Articular chondrocyte of knee joint (primary cell): ENCODE data around the gene GOLGA2. TPM values are rescaled to one million over a fixed set of nuclear protein-coding genes. Genes with fewer than 3 reads are reported as not detected.

Experiments used
- small RNA-seq: library from RNA; depleted of rRNA; stranded (forward); fragments of <200 nt; gene quantifications from one replicate; pipeline ENCODE3, GENCODE V24; 2012
- total RNA-seq: library from RNA; depleted of rRNA; stranded (reverse); fragments of >200 nt; gene quantifications from 2 replicates; pipeline ENCODE4 v1.2.3, GENCODE V29; 2012

The GOLGA2 gene, protein sequence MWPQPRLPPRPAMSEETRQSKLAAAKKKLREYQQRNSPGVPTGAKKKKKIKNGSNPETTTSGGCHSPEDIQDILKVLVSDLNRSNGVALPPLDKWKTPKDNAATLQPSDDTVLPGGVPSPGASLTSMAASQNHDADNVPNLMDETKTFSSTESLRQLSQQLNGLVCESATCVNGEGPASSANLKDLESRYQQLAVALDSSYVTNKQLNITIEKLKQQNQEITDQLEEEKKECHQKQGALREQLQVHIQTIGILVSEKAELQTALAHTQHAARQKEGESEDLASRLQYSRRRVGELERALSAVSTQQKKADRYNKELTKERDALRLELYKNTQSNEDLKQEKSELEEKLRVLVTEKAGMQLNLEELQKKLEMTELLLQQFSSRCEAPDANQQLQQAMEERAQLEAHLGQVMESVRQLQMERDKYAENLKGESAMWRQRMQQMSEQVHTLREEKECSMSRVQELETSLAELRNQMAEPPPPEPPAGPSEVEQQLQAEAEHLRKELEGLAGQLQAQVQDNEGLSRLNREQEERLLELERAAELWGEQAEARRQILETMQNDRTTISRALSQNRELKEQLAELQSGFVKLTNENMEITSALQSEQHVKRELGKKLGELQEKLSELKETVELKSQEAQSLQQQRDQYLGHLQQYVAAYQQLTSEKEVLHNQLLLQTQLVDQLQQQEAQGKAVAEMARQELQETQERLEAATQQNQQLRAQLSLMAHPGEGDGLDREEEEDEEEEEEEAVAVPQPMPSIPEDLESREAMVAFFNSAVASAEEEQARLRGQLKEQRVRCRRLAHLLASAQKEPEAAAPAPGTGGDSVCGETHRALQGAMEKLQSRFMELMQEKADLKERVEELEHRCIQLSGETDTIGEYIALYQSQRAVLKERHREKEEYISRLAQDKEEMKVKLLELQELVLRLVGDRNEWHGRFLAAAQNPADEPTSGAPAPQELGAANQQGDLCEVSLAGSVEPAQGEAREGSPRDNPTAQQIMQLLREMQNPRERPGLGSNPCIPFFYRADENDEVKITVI
- 112 and 134 TPM in 2 replicates for total RNA-seq

DNA sequence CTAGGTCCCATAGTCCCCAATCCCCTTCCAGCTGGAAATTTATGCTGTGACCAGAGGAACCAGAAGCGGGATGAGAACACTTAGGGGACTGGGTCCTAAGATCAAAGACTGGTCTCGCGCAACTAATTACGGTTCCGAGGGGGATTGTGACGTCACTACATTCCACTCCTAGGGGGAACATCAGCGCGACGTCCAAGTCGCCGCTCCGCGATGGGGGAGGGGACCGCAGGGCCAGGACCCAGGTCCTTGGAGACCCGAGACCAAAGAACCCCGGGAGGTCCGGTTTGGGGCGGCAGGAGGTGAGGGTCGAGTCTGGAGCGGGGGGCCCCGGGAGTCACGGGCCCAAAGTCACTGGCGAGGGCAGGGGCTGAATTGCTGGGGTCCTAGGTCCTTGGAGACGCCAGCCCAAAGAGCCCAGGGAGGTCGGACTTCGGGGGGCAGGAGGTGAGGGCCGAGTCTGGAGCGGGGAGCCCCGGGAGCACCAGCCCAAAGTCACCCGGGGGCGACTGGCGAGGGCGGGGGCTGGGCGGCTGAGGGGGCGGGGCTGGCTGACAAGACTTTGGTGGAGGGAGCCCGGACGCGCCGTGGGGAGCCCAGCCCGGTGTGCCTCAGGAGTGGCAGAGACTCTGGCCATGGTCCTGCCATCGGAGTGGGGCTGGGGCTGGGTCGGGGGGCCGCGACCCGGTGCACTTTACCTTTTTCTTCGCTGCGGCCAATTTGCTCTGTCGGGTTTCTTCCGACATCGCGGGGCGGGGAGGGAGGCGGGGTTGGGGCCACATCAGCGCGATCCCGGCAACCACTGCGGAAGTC is at the start of gene GOLGA2:
Gene GOLGA2, minus strand, starts transcription at position 810 of the 810 bp plus-strand sequence. Its CDS starts 31 bp downstream, at position 779.

DNA sequence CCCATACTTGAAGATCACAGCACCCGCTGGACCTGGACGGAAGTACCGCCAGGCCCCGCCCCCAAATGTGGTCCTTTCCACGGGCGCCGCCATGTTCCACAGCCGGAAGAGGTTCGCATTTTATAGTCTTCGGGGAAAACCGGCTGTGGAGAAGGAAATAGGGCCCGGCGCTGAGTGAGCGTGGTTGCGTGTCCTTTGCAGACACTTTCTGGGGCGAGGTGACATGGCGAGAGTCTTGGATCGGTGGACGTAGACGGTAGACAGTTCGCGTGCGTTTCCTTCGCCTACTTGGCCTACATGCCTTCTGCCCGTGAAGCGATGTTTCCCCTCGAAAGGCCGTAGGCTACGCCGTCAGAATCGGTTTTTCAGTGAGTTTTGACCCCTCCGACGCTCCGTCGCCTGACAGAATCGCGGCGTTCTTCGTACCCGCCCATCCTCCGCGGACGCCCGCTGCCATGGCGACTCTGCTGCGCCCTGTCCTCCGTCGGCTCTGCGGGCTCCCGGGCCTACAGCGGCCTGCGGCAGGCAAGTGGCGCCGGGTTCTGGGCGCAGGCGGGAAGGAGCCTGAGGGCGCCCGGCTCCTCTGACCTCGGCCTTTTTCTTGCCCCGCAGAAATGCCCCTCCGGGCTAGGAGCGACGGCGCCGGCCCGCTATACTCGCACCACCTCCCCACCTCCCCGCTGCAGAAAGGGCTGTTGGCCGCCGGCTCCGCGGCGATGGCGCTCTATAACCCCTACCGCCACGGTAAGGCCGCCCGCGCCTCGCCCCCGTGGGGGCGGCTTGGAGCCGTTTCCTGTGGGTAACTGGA is 46.8 kb upstream of the GOLGA2 start, which contains the start of the genes COQ4 and TRUB2:
Gene COQ4, plus strand, starts transcription at position 436 of the 808 bp plus-strand sequence. Its CDS starts 20 bp downstream, at position 456.
Gene TRUB2, minus strand, starts transcription at position 44 of the 808 bp plus-strand sequence. Its CDS starts 39 bp downstream, at position 5.

DNA sequence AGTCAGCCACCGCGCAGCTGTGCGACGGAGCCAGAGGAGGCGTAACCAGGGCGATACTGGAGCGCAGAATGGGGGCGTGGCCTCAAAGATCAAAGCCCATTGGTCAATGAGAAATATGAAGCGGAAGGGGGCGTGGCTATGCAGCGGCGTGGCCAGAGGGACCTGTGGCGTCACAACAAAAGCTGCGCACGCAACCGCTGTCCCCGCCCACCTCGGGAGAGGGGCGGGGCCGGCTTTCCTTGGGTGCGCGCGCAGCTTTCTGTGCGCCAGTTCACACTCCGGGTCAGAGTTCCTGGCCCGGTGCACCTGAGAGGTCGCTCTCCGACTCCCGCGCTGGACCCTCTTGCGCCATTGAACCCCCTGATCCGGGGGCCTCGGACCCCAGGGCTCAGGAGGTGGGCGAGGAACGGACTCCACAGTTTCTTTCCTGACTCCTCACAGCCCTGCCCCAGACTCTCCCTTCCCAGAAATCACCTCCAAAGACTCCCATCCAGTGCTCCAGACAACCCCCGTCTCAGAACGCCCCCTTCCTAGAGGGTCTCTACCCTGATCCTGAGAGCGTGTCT is 284 bp upstream of the GOLGA2 start, which contains the start of gene SWI5:
Gene SWI5, plus strand, starts transcription at position 269 of the 566 bp plus-strand sequence.

Small RNAs within 50 kb of the gene (small RNA-seq; reads per million reads assigned to genes)
- gene MIR199B: 132 reads per million, percentile 98 among the genes with 10 or more reads in this experiment
- gene MIR3154: not detected

Other genes with a start within 250 kb of the GOLGA2 start
- 6.3 and 8.8 TPM in 2 replicates for gene NAIF1, start 208.7 kb downstream of the GOLGA2 start, total RNA-seq
- gene SLC25A25, start 207.8 kb downstream of the GOLGA2 start, total RNA-seq: 16.4 and 19.3 TPM in 2 replicates
- gene PTGES2, start 148.3 kb downstream of the GOLGA2 start, total RNA-seq: 31.1 and 34.2 TPM in 2 replicates
- 0.39 TPM in 1 of 2 replicates, not detected in the other for gene LCN2, start 126.6 kb downstream of the GOLGA2 start, total RNA-seq
- 43.0 and 62.7 TPM in 2 replicates for gene BBLN, start 115.7 kb downstream of the GOLGA2 start, total RNA-seq
- gene CIZ1, start 84.4 kb downstream of the GOLGA2 start, total RNA-seq: 32.5 and 38.3 TPM in 2 replicates
- 9.4 and 16.5 TPM in 2 replicates for gene DNM1, start 72.6 kb downstream of the GOLGA2 start, total RNA-seq
- gene SWI5, start 269 bp upstream of the GOLGA2 start, total RNA-seq: 20.1 and 22.7 TPM in 2 replicates
- 12.4 and 16.2 TPM in 2 replicates for gene TRUB2, start 46.4 kb upstream of the GOLGA2 start, total RNA-seq
- 29.1 and 33.7 TPM in 2 replicates for gene COQ4, start 46.8 kb upstream of the GOLGA2 start, total RNA-seq
- 15.5 and 20.9 TPM in 2 replicates for gene SLC27A4, start 64.5 kb upstream of the GOLGA2 start, total RNA-seq
- 33.6 and 36.3 TPM in 2 replicates for gene URM1, start 95.4 kb upstream of the GOLGA2 start, total RNA-seq
- gene CERCAM, start 144.8 kb upstream of the GOLGA2 start, total RNA-seq: 110 and 111 TPM in 2 replicates
- gene ODF2, start 180.0 kb upstream of the GOLGA2 start, total RNA-seq: 26.8 and 31.6 TPM in 2 replicates
- 28.7 and 30.4 TPM in 2 replicates for gene GLE1, start 228.7 kb upstream of the GOLGA2 start, total RNA-seq